IMR-90 (cell line): ENCODE measurements around the gene LZTFL1. TPM values are rescaled to one million over a fixed set of nuclear protein-coding genes. Genes with fewer than 3 reads are reported as not detected.

Source experiments
- ATAC-seq: fragments of 200-7000 bp; cut with Tn5 transposase; 2 replicates; pipeline ENCODE4 v1.9.1; 2020; ENCODE audit warnings: low read depth, mild to moderate bottlenecking, moderate library complexity
- BruUV-seq: library from RNA; stranded (reverse); fragments of 400-500 nt; replicated peaks from 2 replicates; lab custom pipeline; 2021; lab: Mats Ljungman, UMichigan
- CTCF ChIA-PET: fragments of 300-600 bp; formaldehyde crosslinking; extraction: SDS; loops from one replicate; lab custom pipeline; 2021; ENCODE audit warnings: antibody characterized with exemption; lab: Yijun Ruan, JAX
- POLR2A ChIA-PET: fragments of 300-600 bp; sonication (Branson Sonifier 250); formaldehyde crosslinking; loops from one replicate; lab custom pipeline; 2022; ENCODE audit warnings: antibody characterized with exemption; ENCODE audit not compliant: unreplicated experiment; lab: Charles Lee
- DNase-seq: peaks from one replicate; pipeline ENCODE4 v3.0.0; 2013
- H2AFZ ChIP-seq: replicated peaks from 2 replicates; pipeline ENCODE3; 2013; ENCODE audit warnings: low read length, mild to moderate bottlenecking; ENCODE audit not compliant: poor library complexity
- H2AK5ac ChIP-seq: 2 replicates; pipeline ENCODE4 v1.6.1; 2013; ENCODE audit warnings: low read depth, low read length, inconsistent platforms
- H2AK9ac ChIP-seq: replicated peaks from 2 replicates; pipeline ENCODE3; 2013; ENCODE audit warnings: mild to moderate bottlenecking, low read depth, low read length, moderate library complexity; ENCODE audit not compliant: poor library complexity
- H2BK120ac ChIP-seq: 2 replicates; pipeline ENCODE4 v1.6.1; 2013; ENCODE audit warnings: low read depth, low read length, inconsistent platforms
- H2BK15ac ChIP-seq: 3 replicates; pipeline ENCODE4 v1.6.1; 2013; ENCODE audit warnings: low read depth, low read length, inconsistent platforms
- H2BK20ac ChIP-seq: 2 replicates; pipeline ENCODE4 v1.6.1; 2013; ENCODE audit warnings: low read depth, mild to moderate bottlenecking, inconsistent platforms, low read length, moderate library complexity
- H2BK5ac ChIP-seq: 2 replicates; pipeline ENCODE4 v1.6.1; 2013; ENCODE audit warnings: mild to moderate bottlenecking, low read depth, low read length, inconsistent platforms; ENCODE audit not compliant: poor library complexity, severe bottlenecking
- H3K14ac ChIP-seq: replicated peaks from 2 replicates; pipeline ENCODE4 v1.6.1; 2013; ENCODE audit warnings: low read depth, low read length, inconsistent platforms
- H3K18ac ChIP-seq: 2 replicates; pipeline ENCODE4 v1.6.1; 2013; ENCODE audit warnings: low read depth, low read length, control low read depth
- H3K23ac ChIP-seq: 2 replicates; pipeline ENCODE4 v1.6.1; 2013; ENCODE audit warnings: low read depth, low read length, inconsistent platforms
- H3K27ac ChIP-seq: 2 replicates; pipeline ENCODE4 v1.5.1; 2013; ENCODE audit warnings: mild to moderate bottlenecking, control low read depth, low read length; ENCODE audit not compliant: insufficient read depth
- H3K27me3 ChIP-seq: 2 replicates; pipeline ENCODE4 v1.6.1; 2013; ENCODE audit warnings: low read length; ENCODE audit not compliant: control insufficient read depth, insufficient read depth
- H3K36me3 ChIP-seq: 2 replicates; pipeline ENCODE4 v1.6.1; 2013; ENCODE audit warnings: low read length, mixed read lengths; ENCODE audit not compliant: control insufficient read depth, insufficient read depth
- H3K4ac ChIP-seq: 2 replicates; pipeline ENCODE4 v1.6.1; 2013; ENCODE audit warnings: low read depth, low read length, inconsistent platforms
- H3K4me1 ChIP-seq: 2 replicates; pipeline ENCODE4 v1.6.1; 2013; ENCODE audit warnings: low read length, mixed read lengths; ENCODE audit not compliant: control insufficient read depth, insufficient read depth
- H3K4me2 ChIP-seq: 2 replicates; pipeline ENCODE4 v1.6.1; 2013; ENCODE audit warnings: low read depth, mild to moderate bottlenecking, control low read depth, low read length, moderate library complexity
- H3K4me3 ChIP-seq: 2 replicates; pipeline ENCODE4 v1.5.1; 2013; ENCODE audit warnings: low read depth, mild to moderate bottlenecking, control low read depth, low read length, moderate library complexity; ENCODE audit not compliant: insufficient read depth
- H3K56ac ChIP-seq: 2 replicates; pipeline ENCODE4 v1.6.1; 2013; ENCODE audit warnings: low read length, inconsistent platforms; ENCODE audit not compliant: insufficient read depth; ENCODE audit errors: extremely low read depth
- H3K79me1 ChIP-seq, 2 experiments: 2 replicates each; pipeline ENCODE4 v1.6.1; 2013; ENCODE audit warnings: low read length in 2 of 2, inconsistent platforms in 1 of 2, low read depth in 1 of 2
- H3K9ac ChIP-seq: 2 replicates; pipeline ENCODE4 v1.6.1; 2013; ENCODE audit warnings: low read depth, low read length, control low read depth
- H3K9me1 ChIP-seq: 2 replicates; pipeline ENCODE4 v1.6.1; 2013; ENCODE audit warnings: low read length, inconsistent platforms; ENCODE audit not compliant: insufficient read depth
- H3K9me3 ChIP-seq: 2 replicates; pipeline ENCODE4 v1.6.1; 2013; ENCODE audit warnings: low read length; ENCODE audit not compliant: control insufficient read depth, insufficient read depth
- H4K20me1 ChIP-seq: 2 replicates; pipeline ENCODE4 v1.6.1; 2013; ENCODE audit warnings: low read length, inconsistent platforms; ENCODE audit not compliant: insufficient read depth
- H4K5ac ChIP-seq: 2 replicates; pipeline ENCODE4 v1.6.1; 2013; ENCODE audit warnings: mild to moderate bottlenecking, low read depth, low read length, control low read depth
- H4K8ac ChIP-seq, 2 experiments: 2 replicates each; pipeline ENCODE4 v1.6.1; 2013; ENCODE audit warnings: low read depth in 2 of 2, low read length in 2 of 2, control low read depth in 1 of 2, inconsistent platforms in 1 of 2
- H4K91ac ChIP-seq: 2 replicates; pipeline ENCODE4 v1.6.1; 2013; ENCODE audit warnings: low read depth, low read length, inconsistent platforms; ENCODE audit not compliant: insufficient read depth
- BHLHE40 ChIP-seq: fragments of 150-350 bp; IDR thresholded peaks from 2 replicates; pipeline ENCODE4 v1.6.1; 2016; ENCODE audit warnings: mild to moderate bottlenecking, low read depth, low read length
- CHD1 ChIP-seq: IDR thresholded peaks from 2 replicates; pipeline ENCODE4 v1.6.1; 2012; ENCODE audit warnings: low read depth, low read length, improper control_type of control experiment
- CTCF ChIP-seq: conservative IDR thresholded peaks from 2 replicates; pipeline ENCODE4 v1.5.1; 2012; ENCODE audit warnings: mild to moderate bottlenecking, low read depth, low read length, improper control_type of control experiment
- FOS ChIP-seq: fragments of 150-350 bp; IDR thresholded peaks from 2 replicates; pipeline ENCODE4 v1.6.1; 2016; ENCODE audit warnings: low read depth, low read length
- MAFK ChIP-seq: IDR thresholded peaks from 2 replicates; pipeline ENCODE4 v1.6.1; 2012; ENCODE audit warnings: low read depth, low read length, improper control_type of control experiment
- MXI1 ChIP-seq: IDR thresholded peaks from 2 replicates; pipeline ENCODE4 v1.6.1; 2012; ENCODE audit warnings: low read depth, mild to moderate bottlenecking, low read length, moderate library complexity, borderline replicate concordance
- POLR2A ChIP-seq: IDR thresholded peaks from 2 replicates; pipeline ENCODE4 v1.6.1; 2012; ENCODE audit warnings: mild to moderate bottlenecking, low read depth, low read length
- RFX5 ChIP-seq: IDR thresholded peaks from 2 replicates; pipeline ENCODE4 v1.8.0; 2012; ENCODE audit warnings: low read depth, mild to moderate bottlenecking, low read length, moderate library complexity
- SMC3 ChIP-seq: fragments of 150-350 bp; IDR thresholded peaks from 2 replicates; pipeline ENCODE4 v1.6.1; 2016; ENCODE audit warnings: low read depth, mild to moderate bottlenecking, antibody characterized with exemption, low read length, moderate library complexity
- WGBS, 2 experiments: methylation state at CpG; one replicate each; pipeline versions ENCODE4 v1.1.5 to v1.1.7; 2013; ENCODE audit warnings: missing lambda C conversion rate in 2 of 2; ENCODE audit not compliant: insufficient read length in 1 of 2; ENCODE audit errors: extremely low coverage in 2 of 2; 5-methylcytosine and 5-hydroxymethylcytosine counted together
- dilution Hi-C: fragments of 300-500 bp; cut with HindIII; formaldehyde crosslinking; loops from one replicate; pipeline ENCODE4 v1.14.3; 2018; ENCODE audit warnings: low sequenced_read_pairs; ENCODE audit not compliant: unreplicated experiment
- in situ Hi-C: fragments of 300-500 bp; cut with MboI; formaldehyde crosslinking; loops from 3 replicates; pipeline ENCODE4 v1.14.3; 2019; ENCODE audit warnings: low sequenced_read_pairs, inconsistent platforms, mixed read lengths
- intact Hi-C: fragments of 100-400 bp; cut with micrococcal nuclease; formaldehyde crosslinking; loops from 2 replicates; pipeline ENCODE4 v1.10.0; 2022
- polyA plus RNA-seq, 3 experiments: library from polyadenylated mRNA; depleted of rRNA; stranded (reverse); fragments of >200 nt; gene quantifications; 2 replicates each; pipeline ENCODE4 v1.2.3, GENCODE V29; 2012; ENCODE audit warnings: low replicate concordance in 1 of 3
- total RNA-seq: library from RNA; depleted of rRNA; stranded (reverse); fragments of >200 nt; gene quantifications from 2 replicates; pipeline ENCODE4 v1.2.3, GENCODE V29; 2012

LZTFL1 gene
- total and polyA plus RNA-seq, 2 of the 4 experiments (the other 2 are of a cell fraction), result 10.3 to 10.4 TPM

- H3K4me2 ChIP-seq, result no peak overlapping the region
- no peak overlapping the region for H3K18ac ChIP-seq
- no peaks in the 10 kb centered on the region for H3K79me1 ChIP-seq
- peaks cover 29% of the 10 kb centered on the region for H3K27me3 ChIP-seq
- ChIA-PET POLR2A (no interaction called here), CTCF (no interaction called here)
- intact Hi-C loops, result no loop called here
- WGBS, 2 experiments, result no CpG with 5 or more reads among the region's 4 CpGs
- H4K8ac ChIP-seq, result no peak overlapping the region
- DNase-seq, result no peak
- dilution Hi-C loops, result no loop called here
- H4K91ac ChIP-seq, result no peak overlapping the region
- H4K20me1 ChIP-seq, result no peaks in the 10 kb centered on the region
- H3K9me3 ChIP-seq, result peaks cover 5% of the 10 kb centered on the region
- H2AK9ac ChIP-seq, result no peak overlapping the region
- no peak overlapping the region for H3K27ac ChIP-seq
- no peak overlapping the region for H4K5ac ChIP-seq
- BruUV-seq, result no TSS peak
- H3K4me1 ChIP-seq, result no peaks in the 10 kb centered on the region
- in situ Hi-C loops, result no loop called here
- H3K56ac ChIP-seq, result no peak overlapping the region
- no peak overlapping the region for H2BK120ac ChIP-seq
- no peak overlapping the region for H3K9ac ChIP-seq
- H3K36me3 ChIP-seq, result no peaks in the 10 kb centered on the region
- TF ChIP-seq RFX5 (no peak), MXI1 (no peak), MAFK (no peak), POLR2A (no peak), FOS (no peak), CTCF (no peak), SMC3 (no peak), BHLHE40 (no peak), CHD1 (no peak)
- no peak for ATAC-seq
- H2AK5ac ChIP-seq, result no peak overlapping the region
- no peak overlapping the region for H3K23ac ChIP-seq
- no peak overlapping the region for H2BK5ac ChIP-seq
- H3K4ac ChIP-seq, result no peak overlapping the region
- no peak overlapping the region for H2AFZ ChIP-seq
- H3K4me3 ChIP-seq, result no peak overlapping the region
- no peak overlapping the region for H2BK15ac ChIP-seq
- no peak overlapping the region for H2BK20ac ChIP-seq
- no peaks in the 10 kb centered on the region for H3K9me1 ChIP-seq
- no peak overlapping the region for H3K14ac ChIP-seq
Measured at GRCh38 chr3:45860481-45860880, 18.6 kb upstream of the LZTFL1 start.
